Measurements from ENCODE around the gene XXYLT1. TPM values are rescaled to one million over a fixed set of nuclear protein-coding genes. Genes with fewer than 3 reads are reported as not detected.

The XXYLT1 gene
- total RNA-seq, 1 experiment from 2014 or later: 29.2 TPM

DNA sequence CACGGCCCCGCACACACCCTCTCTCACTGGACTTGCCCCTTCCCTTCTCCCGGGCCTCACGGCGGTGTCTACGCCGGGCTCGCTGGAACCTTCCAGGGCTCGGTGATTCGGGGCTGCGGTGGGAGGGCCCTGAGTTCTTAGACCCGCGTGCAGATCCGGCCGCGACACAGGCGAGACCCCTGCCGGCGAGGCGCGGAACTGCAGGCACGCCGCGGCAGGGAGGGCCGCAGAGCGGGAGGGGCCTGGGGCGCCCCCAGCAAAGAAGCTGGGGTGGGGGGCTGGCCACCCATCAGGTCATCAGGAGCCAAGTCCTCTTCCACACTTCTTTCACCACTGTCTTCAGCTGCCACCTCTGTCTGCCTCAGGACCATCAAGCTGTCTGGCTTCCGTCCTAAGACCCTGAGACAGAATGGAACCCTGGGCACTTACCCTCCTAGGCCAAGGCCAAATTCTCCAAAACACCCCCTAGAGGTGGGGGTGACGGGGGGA lies 164.5 kb downstream of the XXYLT1 start:
- Mint-ChIP-seq H3K27me3 (ENCODE audit: unreplicated experiment) (no peaks in the 10 kb centered on the region), H3K27ac (ENCODE audit: unreplicated experiment) (peak overlapping the region; percentile 33)

DNA sequence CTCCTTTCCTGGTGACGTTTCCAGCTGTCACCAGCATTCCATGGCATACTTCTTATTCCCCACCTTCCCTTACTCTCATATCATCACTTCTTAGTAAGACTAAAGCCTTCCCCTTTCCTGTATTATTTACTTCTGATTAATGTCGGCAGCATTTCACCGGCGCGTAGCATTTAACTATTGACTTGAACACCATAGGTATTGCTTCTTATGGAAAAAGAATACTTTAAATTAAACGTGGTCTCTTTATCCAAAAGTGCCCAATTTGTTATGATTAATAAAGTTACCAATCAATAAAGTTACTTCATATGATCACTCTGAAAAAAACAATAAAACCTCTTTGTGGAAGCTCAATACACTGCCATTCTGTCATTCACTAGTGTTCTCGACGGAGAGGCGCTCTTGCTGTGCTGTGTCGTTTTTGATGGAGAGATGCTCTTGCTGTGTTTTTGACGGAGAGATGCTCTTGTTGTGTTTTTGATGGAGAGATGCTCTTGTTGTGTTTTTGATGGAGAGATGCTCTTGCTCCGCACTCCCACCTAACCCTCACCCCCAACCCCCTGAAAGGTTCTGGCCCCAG lies 165.0 kb downstream of the XXYLT1 start:
- intact Hi-C loops (cut with micrococcal nuclease; ENCODE audit: unreplicated experiment): loop anchor here (1.0 kb wide), 2 partner anchors 104 to 424 kb away; no protein-coding TSS in a partner anchor
- peaks cover 4% of the 10 kb centered on the region for H3K9me3 Mint-ChIP-seq (ENCODE audit: low read depth, unreplicated experiment)
- H3K27ac Mint-ChIP-seq (ENCODE audit: unreplicated experiment): peak overlapping the region; percentile 33
- CTCF ChIA-PET: interaction anchor here (0.5 to 1.9 kb wide), 8 partner anchors 10 to 436 kb away, joined by 3 to 29 read pairs (median 3); no protein-coding TSS in a partner anchor
- H3K27me3 Mint-ChIP-seq (ENCODE audit: unreplicated experiment): no peaks in the 10 kb centered on the region
- no peak for DNase-seq
- H3K36me3 Mint-ChIP-seq (ENCODE audit: insufficient read depth, unreplicated experiment): peaks cover 6% of the 10 kb centered on the region
- BruUV-seq (replicated peaks): no TSS peak
- H3K4me3 Mint-ChIP-seq (ENCODE audit: low read depth, unreplicated experiment): peak overlapping the region; percentile 63
- TF ChIP-seq, protein P1, sequence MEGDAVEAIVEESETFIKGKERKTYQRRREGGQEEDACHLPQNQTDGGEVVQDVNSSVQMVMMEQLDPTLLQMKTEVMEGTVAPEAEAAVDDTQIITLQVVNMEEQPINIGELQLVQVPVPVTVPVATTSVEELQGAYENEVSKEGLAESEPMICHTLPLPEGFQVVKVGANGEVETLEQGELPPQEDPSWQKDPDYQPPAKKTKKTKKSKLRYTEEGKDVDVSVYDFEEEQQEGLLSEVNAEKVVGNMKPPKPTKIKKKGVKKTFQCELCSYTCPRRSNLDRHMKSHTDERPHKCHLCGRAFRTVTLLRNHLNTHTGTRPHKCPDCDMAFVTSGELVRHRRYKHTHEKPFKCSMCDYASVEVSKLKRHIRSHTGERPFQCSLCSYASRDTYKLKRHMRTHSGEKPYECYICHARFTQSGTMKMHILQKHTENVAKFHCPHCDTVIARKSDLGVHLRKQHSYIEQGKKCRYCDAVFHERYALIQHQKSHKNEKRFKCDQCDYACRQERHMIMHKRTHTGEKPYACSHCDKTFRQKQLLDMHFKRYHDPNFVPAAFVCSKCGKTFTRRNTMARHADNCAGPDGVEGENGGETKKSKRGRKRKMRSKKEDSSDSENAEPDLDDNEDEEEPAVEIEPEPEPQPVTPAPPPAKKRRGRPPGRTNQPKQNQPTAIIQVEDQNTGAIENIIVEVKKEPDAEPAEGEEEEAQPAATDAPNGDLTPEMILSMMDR (IDR thresholded peaks at IDR 0.05; ENCODE audit: unreplicated experiment): no peak
- peaks cover 39% of the 10 kb centered on the region for H3K4me1 Mint-ChIP-seq (ENCODE audit: low read depth, unreplicated experiment)

More for the DNA sequence above, 164.5 kb downstream of the XXYLT1 start:
- intact Hi-C loops (cut with micrococcal nuclease; ENCODE audit: unreplicated experiment): loop anchor here (1.0 kb wide), 2 partner anchors 104 to 424 kb away; no protein-coding TSS in a partner anchor
- CTCF ChIA-PET: interaction anchor here (0.5 to 1.9 kb wide), 8 partner anchors 44 to 437 kb away, joined by 3 to 29 read pairs (median 4); partner anchors contain the start of gene LSG1
- peaks cover 4% of the 10 kb centered on the region for H3K9me3 Mint-ChIP-seq (ENCODE audit: low read depth, unreplicated experiment)
- peaks cover 6% of the 10 kb centered on the region for H3K36me3 Mint-ChIP-seq (ENCODE audit: insufficient read depth, unreplicated experiment)
- TF ChIP-seq, protein P1 (IDR thresholded peaks at IDR 0.05; ENCODE audit: unreplicated experiment): peak; percentile 100
- H3K4me1 Mint-ChIP-seq (ENCODE audit: low read depth, unreplicated experiment): peaks cover 39% of the 10 kb centered on the region
- BruUV-seq (replicated peaks): no TSS peak
- H3K4me3 Mint-ChIP-seq (ENCODE audit: low read depth, unreplicated experiment): peak overlapping the region; percentile 63
- DNase-seq: peak; percentile 87

DNA sequence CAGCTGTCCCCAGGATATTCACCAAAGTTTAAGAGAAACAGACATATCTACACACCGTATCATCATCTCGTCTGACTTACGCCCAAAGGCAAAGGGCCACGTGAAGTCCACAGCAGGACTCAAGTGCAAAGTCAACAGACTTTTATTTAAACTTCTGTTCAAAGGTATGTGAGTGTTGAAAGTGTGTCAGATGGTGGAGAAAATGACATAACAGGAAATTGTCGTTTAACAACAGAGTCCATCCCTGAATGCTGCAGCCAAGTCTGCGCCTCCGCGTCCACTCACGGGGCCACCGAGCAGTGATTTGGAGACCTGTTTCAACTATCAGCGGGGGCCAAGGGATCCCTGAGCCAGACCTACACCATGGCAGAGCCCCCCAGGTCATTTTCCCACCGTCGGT lies 165.6 kb downstream of the XXYLT1 start:
- Mint-ChIP-seq H3K36me3 (ENCODE audit: insufficient read depth, unreplicated experiment) (peaks cover 6% of the 10 kb centered on the region), H3K4me3 (ENCODE audit: low read depth, unreplicated experiment) (no peak overlapping the region), H3K9me3 (ENCODE audit: low read depth, unreplicated experiment) (peaks cover 4% of the 10 kb centered on the region), H3K4me1 (ENCODE audit: low read depth, unreplicated experiment) (peaks cover 39% of the 10 kb centered on the region), H3K27ac (ENCODE audit: unreplicated experiment) (no peak overlapping the region), H3K27me3 (ENCODE audit: unreplicated experiment) (no peaks in the 10 kb centered on the region)
- intact Hi-C loops (cut with micrococcal nuclease; ENCODE audit: unreplicated experiment): no loop called here
- CTCF ChIA-PET: interaction anchor here (0.7 to 1.9 kb wide), 5 partner anchors 10 to 422 kb away, joined by 3 to 29 read pairs (median 3); no protein-coding TSS in a partner anchor
- BruUV-seq (replicated peaks): no TSS peak
- DNase-seq: no peak
- TF ChIP-seq, protein P1 (IDR thresholded peaks at IDR 0.05; ENCODE audit: unreplicated experiment): no peak

DNA sequence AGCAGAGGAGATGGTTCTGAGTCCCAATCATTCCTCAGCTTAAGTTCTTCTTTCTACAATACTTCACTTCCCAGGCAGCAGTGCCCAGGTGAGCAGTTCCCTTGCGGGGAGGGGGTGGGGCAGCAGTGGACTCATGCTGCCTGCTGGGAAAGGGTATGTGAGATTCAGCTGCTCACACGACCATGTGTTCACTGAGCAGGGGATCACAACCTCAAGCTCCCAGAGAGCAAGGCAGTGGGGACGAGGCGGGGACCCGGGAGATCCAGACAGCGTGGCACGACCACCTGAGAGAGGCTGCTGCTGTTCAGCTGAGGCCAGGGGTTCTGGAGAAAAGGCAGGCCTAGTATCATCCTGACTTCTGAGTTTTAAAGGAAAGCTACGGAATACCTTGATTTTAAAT lies 166.6 kb downstream of the XXYLT1 start:
- CTCF ChIA-PET: interaction anchor here (0.6 to 1.6 kb wide), 6 partner anchors 33 to 435 kb away, joined by 3 to 6 read pairs (median 3); partner anchors contain the start of gene LSG1
- no peaks in the 10 kb centered on the region for H3K27me3 Mint-ChIP-seq (ENCODE audit: unreplicated experiment)

More for the DNA sequence above, 166.6 kb downstream of the XXYLT1 start:
- peaks cover 4% of the 10 kb centered on the region for H3K9me3 Mint-ChIP-seq (ENCODE audit: low read depth, unreplicated experiment)
- no peak overlapping the region for H3K4me3 Mint-ChIP-seq (ENCODE audit: low read depth, unreplicated experiment)
- peaks cover 39% of the 10 kb centered on the region for H3K4me1 Mint-ChIP-seq (ENCODE audit: low read depth, unreplicated experiment)
- H3K36me3 Mint-ChIP-seq (ENCODE audit: insufficient read depth, unreplicated experiment): peaks cover 6% of the 10 kb centered on the region
- no peak overlapping the region for H3K27ac Mint-ChIP-seq (ENCODE audit: unreplicated experiment)
- BruUV-seq (replicated peaks): no TSS peak
- intact Hi-C loops (cut with micrococcal nuclease; ENCODE audit: unreplicated experiment): no loop called here
- TF ChIP-seq, protein P1 (IDR thresholded peaks at IDR 0.05; ENCODE audit: unreplicated experiment): no peak
- DNase-seq: no peak
